Mammary epithelial cell (primary cell): Measurements from ENCODE around the gene PCBP4.

Source experiments
- EZH2 ChIP-seq: IDR thresholded peaks from 2 replicates; pipeline ENCODE4 v1.6.1; 2012; ENCODE audit warnings: low read length, inconsistent platforms, borderline replicate concordance
- TF ChIP-seq, protein P1 (sequence below), 2 donors: IDR thresholded peaks in 1 of 2; conservative IDR thresholded peaks in 1 of 2; 2 replicates each; pipeline ENCODE4 v1.5.1; 2011 to 2012; ENCODE audit warnings: inconsistent platforms in 2 of 2, low read length in 2 of 2, mild to moderate bottlenecking in 2 of 2, control low read depth in 1 of 2, low read depth in 1 of 2; ENCODE audit not compliant: insufficient read depth in 1 of 2; ENCODE audit errors: extremely low read depth in 1 of 2

DNA sequence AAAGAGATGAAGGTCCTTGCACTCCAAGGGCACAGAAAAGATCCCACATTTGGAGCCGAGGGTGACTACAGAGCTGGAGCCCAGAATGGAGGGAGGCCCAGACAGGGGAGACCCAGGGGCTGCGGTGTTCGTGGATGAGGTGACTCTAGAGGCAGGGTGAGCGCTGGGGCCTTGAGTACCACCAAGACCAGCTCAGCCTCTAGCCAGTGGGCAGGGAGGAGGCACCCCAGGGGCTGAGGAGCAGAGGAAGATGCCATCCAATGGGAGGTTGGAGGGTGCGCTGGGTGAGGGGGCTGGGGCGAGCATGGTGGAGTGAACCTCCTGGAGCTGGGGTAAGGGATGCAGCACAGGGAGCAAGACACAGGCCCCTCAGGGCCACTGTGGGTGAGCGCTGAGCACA lies 38.8 kb downstream of the PCBP4 start:
- TF ChIP-seq, protein P1, sequence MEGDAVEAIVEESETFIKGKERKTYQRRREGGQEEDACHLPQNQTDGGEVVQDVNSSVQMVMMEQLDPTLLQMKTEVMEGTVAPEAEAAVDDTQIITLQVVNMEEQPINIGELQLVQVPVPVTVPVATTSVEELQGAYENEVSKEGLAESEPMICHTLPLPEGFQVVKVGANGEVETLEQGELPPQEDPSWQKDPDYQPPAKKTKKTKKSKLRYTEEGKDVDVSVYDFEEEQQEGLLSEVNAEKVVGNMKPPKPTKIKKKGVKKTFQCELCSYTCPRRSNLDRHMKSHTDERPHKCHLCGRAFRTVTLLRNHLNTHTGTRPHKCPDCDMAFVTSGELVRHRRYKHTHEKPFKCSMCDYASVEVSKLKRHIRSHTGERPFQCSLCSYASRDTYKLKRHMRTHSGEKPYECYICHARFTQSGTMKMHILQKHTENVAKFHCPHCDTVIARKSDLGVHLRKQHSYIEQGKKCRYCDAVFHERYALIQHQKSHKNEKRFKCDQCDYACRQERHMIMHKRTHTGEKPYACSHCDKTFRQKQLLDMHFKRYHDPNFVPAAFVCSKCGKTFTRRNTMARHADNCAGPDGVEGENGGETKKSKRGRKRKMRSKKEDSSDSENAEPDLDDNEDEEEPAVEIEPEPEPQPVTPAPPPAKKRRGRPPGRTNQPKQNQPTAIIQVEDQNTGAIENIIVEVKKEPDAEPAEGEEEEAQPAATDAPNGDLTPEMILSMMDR (conservative IDR thresholded peaks at IDR 0.05 in 1 of 2, IDR thresholded peaks at IDR 0.05 in 1 of 2; ENCODE audit: extremely low read depth in 1 of 2, insufficient read depth in 1 of 2, low read depth in 1 of 2, low read length in 2 of 2), result no peak
- TF ChIP-seq EZH2, result no peak
